CD4-positive, alpha-beta T cell (primary cell): ENCODE results near the gene SFXN5. TPM values are rescaled to one million over a fixed set of nuclear protein-coding genes. Genes with fewer than 3 reads are reported as not detected.

Experiments used
- ATAC-seq: fragments of 200-7000 bp; cut with Tn5 transposase; one replicate; pipeline ENCODE4 v1.10.0; 2022; ENCODE audit warnings: mild to moderate bottlenecking; ENCODE audit not compliant: poor library complexity
- CTCF ChIA-PET: fragments of 350-600 bp; sonication (Branson Sonifier 250); formaldehyde crosslinking; loops from one replicate; lab custom pipeline; 2021; ENCODE audit warnings: antibody characterized with exemption, inconsistent platforms; lab: Charles Lee
- POLR2A ChIA-PET: fragments of 350-600 bp; sonication (Branson Sonifier 250); formaldehyde crosslinking; loops from one replicate; lab custom pipeline; 2021; ENCODE audit warnings: antibody characterized with exemption, inconsistent platforms; lab: Charles Lee
- DNase-seq, 14 experiments: peaks; one replicate each; pipeline ENCODE4 v3.0.0-alpha.2; 2013 to 2020; ENCODE audit warnings: mixed read lengths in 2 of 14
- H3K27ac ChIP-seq, 2 donors: one replicate each; pipeline versions ENCODE4 v1.5.1 to v1.7.0; 2013; ENCODE audit warnings: low read length in 2 of 2, low read depth in 1 of 2, mild to moderate bottlenecking in 1 of 2
- H3K27me3 ChIP-seq, 2 experiments: 1 replicate in 1 of 2; 2 replicates in 1 of 2; pipeline versions ENCODE4 v1.6.1 to v1.7.0; 2013; ENCODE audit warnings: low read length in 2 of 2, control low read depth in 1 of 2, mild to moderate bottlenecking in 1 of 2, moderate library complexity in 1 of 2; ENCODE audit not compliant: insufficient read depth in 2 of 2, control insufficient read depth in 1 of 2
- H3K36me3 ChIP-seq: one replicate; pipeline ENCODE4 v1.6.1; 2013; ENCODE audit warnings: low read length, control low read depth; ENCODE audit not compliant: insufficient read depth
- H3K4me1 ChIP-seq: one replicate; pipeline ENCODE4 v1.6.1; 2013; ENCODE audit warnings: low read length, control low read depth; ENCODE audit not compliant: insufficient read depth
- H3K4me3 ChIP-seq: one replicate; pipeline ENCODE4 v1.5.1; 2013; ENCODE audit warnings: mild to moderate bottlenecking, low read length, moderate library complexity
- H3K9me3 ChIP-seq, 2 experiments: 1 replicate in 1 of 2; 2 replicates in 1 of 2; pipeline versions ENCODE4 v1.6.1 to v1.7.0; 2013; ENCODE audit warnings: low read length in 2 of 2, mild to moderate bottlenecking in 2 of 2, control low read depth in 1 of 2, moderate library complexity in 1 of 2; ENCODE audit not compliant: control insufficient read depth in 1 of 2, insufficient read depth in 1 of 2
- H3K27ac Mint-ChIP-seq: one replicate; pipeline ENCODE4 v1.8.0; 2020; ENCODE audit warnings: mixed read lengths
- H3K27me3 Mint-ChIP-seq: one replicate; pipeline ENCODE4 v1.8.0; 2021; ENCODE audit warnings: mixed read lengths
- H3K36me3 Mint-ChIP-seq: one replicate; pipeline ENCODE4 v1.8.0; 2021; ENCODE audit warnings: low read depth, mixed read lengths
- H3K4me1 Mint-ChIP-seq: one replicate; pipeline ENCODE4 v1.8.0; 2021; ENCODE audit warnings: low read depth, mixed read lengths
- H3K4me3 Mint-ChIP-seq: one replicate; pipeline ENCODE4 v1.8.0; 2020; ENCODE audit warnings: mild to moderate bottlenecking, mixed read lengths
- H3K9me3 Mint-ChIP-seq: one replicate; pipeline ENCODE4 v1.8.0; 2020; ENCODE audit warnings: mixed read lengths
- CTCF ChIP-seq: fragments of 200-600 bp; IDR thresholded peaks from one replicate; pipeline ENCODE4 v1.8.0; 2022; ENCODE audit warnings: antibody characterized with exemption, mild to moderate bottlenecking
- intact Hi-C, 2 experiments: fragments of 100-400 bp; cut with DNase I in 1 of 2; cut with micrococcal nuclease in 1 of 2; formaldehyde crosslinking; loops; one replicate each; pipeline versions ENCODE4 v1.15.1 to v1.9.0; 2023 to 2025; cut with DNase I, micrococcal nuclease
- total RNA-seq, 174 experiments: library from RNA in 2 of 174; stranded (reverse) in 2 of 174; gene quantifications; one replicate each; pipeline ENCODE4 v1.2.3 and lab custom pipeline; 2021 to 2026

The SFXN5 gene
- total RNA-seq, 2 experiments from 2014 or later = 5.1 to 5.4 TPM

GRCh38 chr2:72940786-72941185 lies 130.7 kb downstream of the SFXN5 start:
- H3K4me3 ChIP-seq = no peak overlapping the region
- ChIA-PET CTCF (no interaction called here), POLR2A (no interaction called here)
- H3K27ac Mint-ChIP-seq = no peak overlapping the region
- H3K9me3 ChIP-seq = no peaks in the 10 kb centered on the region
- no peaks in the 10 kb centered on the region for H3K27me3 ChIP-seq
- peaks cover 4% of the 10 kb centered on the region for H3K27me3 Mint-ChIP-seq
- DNase-seq = no peak
- no peak for TF ChIP-seq CTCF
- H3K9me3 Mint-ChIP-seq = no peaks in the 10 kb centered on the region
- H3K27ac ChIP-seq = no peak overlapping the region
- no peaks in the 10 kb centered on the region for H3K36me3 Mint-ChIP-seq
- no peak for ATAC-seq
- intact Hi-C loops = no loop called here
- no peak overlapping the region for H3K4me3 Mint-ChIP-seq
- H3K4me1 ChIP-seq = no peaks in the 10 kb centered on the region
- H3K4me1 Mint-ChIP-seq = no peaks in the 10 kb centered on the region
- no peaks in the 10 kb centered on the region for H3K36me3 ChIP-seq

GRCh38 chr2:72940361-72940760 lies 131.2 kb downstream of the SFXN5 start:
- Histone ChIP-seq H3K9me3 (no peaks in the 10 kb centered on the region), H3K4me1 (no peaks in the 10 kb centered on the region), H3K27ac (no peak overlapping the region), H3K27me3 (no peaks in the 10 kb centered on the region), H3K36me3 (no peaks in the 10 kb centered on the region), H3K4me3 (no peak overlapping the region)
- intact Hi-C loops = no loop called here
- ATAC-seq (no peak), DNase-seq (no peak)
- Mint-ChIP-seq H3K4me3 (no peak overlapping the region), H3K4me1 (no peaks in the 10 kb centered on the region), H3K27ac (no peak overlapping the region), H3K36me3 (no peaks in the 10 kb centered on the region), H3K27me3 (peaks cover 8% of the 10 kb centered on the region), H3K9me3 (no peaks in the 10 kb centered on the region)
- CTCF ChIA-PET = no interaction called here
- TF ChIP-seq CTCF = no peak
- POLR2A ChIA-PET = no interaction called here

GRCh38 chr2:72938455-72938854 lies 133.1 kb downstream of the SFXN5 start:
- Mint-ChIP-seq H3K4me3 (no peak overlapping the region), H3K36me3 (no peaks in the 10 kb centered on the region), H3K4me1 (no peaks in the 10 kb centered on the region), H3K27me3 (peaks cover 14% of the 10 kb centered on the region), H3K9me3 (no peaks in the 10 kb centered on the region), H3K27ac (no peak overlapping the region)
- Histone ChIP-seq H3K27me3 (no peaks in the 10 kb centered on the region), H3K9me3 (no peaks in the 10 kb centered on the region), H3K4me1 (no peaks in the 10 kb centered on the region), H3K27ac (no peak overlapping the region), H3K4me3 (no peak overlapping the region), H3K36me3 (no peaks in the 10 kb centered on the region)
- intact Hi-C loops = no loop called here
- DNase-seq = no peak
- ATAC-seq = no peak
- TF ChIP-seq CTCF = no peak
- POLR2A ChIA-PET = no interaction called here
- CTCF ChIA-PET = no interaction called here
